T-helper 17 cell (primary cell): ENCODE measurements around the gene MCM3AP. TPM values are rescaled to one million over a fixed set of nuclear protein-coding genes. Genes with fewer than 3 reads are reported as not detected.
"Not testable (repeated sequence)": the region's sequence is repeated elsewhere in the genome, so short reads cannot be mapped to it uniquely, and the experiment has no call there.

Experiments
- ATAC-seq: fragments of 150-1000 bp; cut with Tn5 transposase; 2 replicates; pipeline ENCODE4 v1.10.0; 2021; ENCODE audit warnings: mild to moderate bottlenecking, moderate library complexity
- DNase-seq, 3 donors: peaks; one replicate each; pipeline versions ENCODE4 v3.0.0 to v3.0.0-alpha.2; 2020 to 2021
- H3K9me3 ChIP-seq: one replicate; pipeline ENCODE4 v1.7.0; 2013; ENCODE audit warnings: low read length, mild to moderate bottlenecking; ENCODE audit not compliant: control insufficient read depth, poor library complexity, severe bottlenecking
- H3K27ac Mint-ChIP-seq: one replicate; pipeline ENCODE4 v1.8.0; 2022; ENCODE audit warnings: mild to moderate bottlenecking, moderate library complexity, mixed read lengths
- H3K27me3 Mint-ChIP-seq: one replicate; pipeline ENCODE4 v1.8.0; 2022; ENCODE audit warnings: mixed read lengths
- H3K36me3 Mint-ChIP-seq: one replicate; pipeline ENCODE4 v1.8.0; 2022; ENCODE audit warnings: low read depth, mixed read lengths
- H3K4me1 Mint-ChIP-seq: one replicate; pipeline ENCODE4 v1.8.0; 2022; ENCODE audit warnings: mild to moderate bottlenecking, mixed read lengths
- H3K4me3 Mint-ChIP-seq: one replicate; pipeline ENCODE4 v1.8.0; 2022; ENCODE audit warnings: mild to moderate bottlenecking, moderate library complexity, mixed read lengths
- total RNA-seq, 4 donors: library from RNA in 2 of 4; stranded (reverse) in 2 of 4; gene quantifications; one replicate each; pipeline ENCODE4 v1.2.3 and lab custom pipeline; 2022 to 2026

Gene MCM3AP
- total RNA-seq, 2 donors from 2014 or later: 114 to 120 TPM

DNA sequence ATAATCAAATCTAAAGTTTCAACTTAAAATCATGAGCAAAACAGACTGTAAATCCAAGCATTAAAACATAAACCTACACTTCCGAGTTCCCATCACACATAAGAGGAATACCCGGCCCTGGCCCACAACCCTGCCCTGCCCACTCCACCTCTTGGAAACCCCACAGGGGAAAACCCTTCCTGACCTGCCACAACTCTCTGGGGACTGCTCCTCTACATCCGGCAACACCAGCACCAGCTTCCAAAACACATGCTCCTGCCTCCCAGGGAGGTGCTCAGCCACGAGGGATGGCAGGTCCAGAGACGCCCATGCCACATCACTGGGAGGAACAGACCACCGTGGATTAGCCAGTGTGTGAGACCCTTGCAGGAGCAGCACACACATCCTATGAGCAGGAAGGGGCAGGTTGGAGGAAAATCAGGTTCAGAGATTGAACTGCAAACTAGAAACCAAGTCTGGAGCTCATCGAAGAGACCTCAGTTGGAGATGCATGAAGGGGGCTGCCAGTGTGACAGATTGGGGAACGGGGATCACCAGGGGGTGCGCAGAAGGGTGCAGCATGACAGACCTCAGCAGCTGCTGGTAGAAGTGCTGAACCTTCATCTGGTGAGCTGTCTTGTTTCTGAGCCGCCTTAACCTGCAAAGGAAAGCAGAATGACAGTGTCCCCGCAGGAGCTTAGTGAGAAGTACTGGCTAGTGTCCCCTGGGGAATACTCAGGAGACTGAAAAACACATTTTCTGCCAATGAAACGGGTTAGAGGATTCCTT is 31.0 kb downstream of the MCM3AP start:
- no peaks in the 10 kb centered on the region for H3K27me3 Mint-ChIP-seq
- DNase-seq (no peak), ATAC-seq (no peak)
- H3K27ac Mint-ChIP-seq: peak overlapping the region; percentile 81
- H3K4me3 Mint-ChIP-seq: peak overlapping the region; percentile 73
- peaks cover 18% of the 10 kb centered on the region for H3K36me3 Mint-ChIP-seq
- H3K4me1 Mint-ChIP-seq: peaks cover 33% of the 10 kb centered on the region
- H3K9me3 ChIP-seq: no peaks in the 10 kb centered on the region

DNA sequence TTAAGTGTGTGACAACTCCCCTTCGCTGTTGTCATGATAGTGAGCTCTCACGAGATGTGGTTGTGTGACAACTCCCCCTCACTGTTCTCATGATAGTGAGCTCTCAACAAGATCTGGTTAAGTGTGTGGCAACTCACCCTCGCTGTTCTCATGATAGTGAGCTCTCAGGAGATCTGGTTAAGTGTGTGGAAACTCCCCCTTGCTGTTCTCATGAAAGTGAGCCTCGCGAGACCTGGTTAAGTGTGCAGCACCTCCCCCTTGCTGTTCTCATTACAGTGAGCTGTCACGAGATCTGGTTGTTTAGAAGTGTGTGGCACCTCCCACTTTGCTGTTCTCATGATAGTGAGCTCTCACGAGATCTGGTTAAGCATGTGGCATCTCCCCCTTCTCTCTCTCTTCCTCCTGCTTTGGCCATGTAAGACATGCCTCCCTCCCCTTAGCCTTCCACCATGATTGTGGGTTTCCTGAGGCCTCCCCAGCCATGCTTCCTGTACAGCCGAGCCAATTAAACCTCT is 31.7 kb downstream of the MCM3AP start:
- no peaks in the 10 kb centered on the region for H3K9me3 ChIP-seq
- ATAC-seq: peak; percentile 95
- DNase-seq: peak in 2 of 3 donors; percentile 20 to 22
- Mint-ChIP-seq H3K27ac (peak overlapping the region; percentile 81), H3K4me1 (peaks cover 36% of the 10 kb centered on the region), H3K4me3 (peak overlapping the region; percentile 73), H3K36me3 (peaks cover 17% of the 10 kb centered on the region), H3K27me3 (no peaks in the 10 kb centered on the region)

DNA sequence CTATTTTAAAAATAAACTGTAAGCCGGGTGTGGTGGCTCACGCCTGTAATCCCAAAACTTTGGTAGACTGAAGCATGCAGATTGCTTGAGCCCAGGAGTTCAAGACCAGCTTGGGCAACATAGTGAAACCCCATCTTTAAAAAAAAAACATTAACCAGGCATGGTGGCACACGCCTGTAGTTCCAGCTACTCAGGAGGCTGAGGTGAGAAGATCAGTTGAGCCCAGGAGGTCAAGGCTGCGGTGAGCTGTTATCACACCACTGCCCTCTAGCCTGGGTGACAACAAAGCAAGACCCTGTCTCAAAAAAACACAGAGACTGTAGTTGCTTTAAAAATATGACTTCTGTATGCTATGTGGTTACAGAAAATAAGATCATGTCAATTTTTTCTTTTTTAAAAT is 32.6 kb downstream of the MCM3AP start:
- no peak overlapping the region for H3K4me3 Mint-ChIP-seq

DNA sequence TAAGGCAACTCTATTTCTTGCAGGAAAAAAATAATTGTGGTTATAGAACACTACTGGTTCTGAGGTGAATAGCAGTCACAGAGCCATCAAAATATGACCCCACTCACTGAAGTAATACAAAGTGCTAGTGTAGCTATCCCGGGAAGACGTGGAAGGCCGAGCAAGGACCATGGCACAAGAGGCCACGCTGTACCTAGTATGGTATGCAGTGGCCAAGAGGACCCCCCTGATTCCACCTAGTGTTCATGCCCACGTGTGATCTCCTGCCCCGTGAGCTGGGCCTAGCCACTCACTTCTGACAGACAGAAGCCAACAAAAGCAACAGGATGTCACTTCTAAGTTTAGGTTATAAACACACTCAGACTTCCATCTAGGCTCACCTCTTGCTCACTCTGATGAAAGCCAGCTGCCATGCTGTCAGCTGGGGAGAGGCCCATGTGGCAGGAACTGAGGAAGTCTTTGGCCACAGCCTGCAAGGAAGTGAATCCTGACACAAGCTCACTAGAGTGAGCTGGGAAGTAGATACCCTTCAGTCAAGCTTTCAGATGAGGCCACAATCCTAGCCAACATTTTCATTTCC is 35.2 kb downstream of the MCM3AP start:
- Mint-ChIP-seq H3K4me1 (peaks cover 33% of the 10 kb centered on the region), H3K27ac (peak overlapping the region; percentile 59), H3K4me3 (no peak overlapping the region), H3K27me3 (no peaks in the 10 kb centered on the region), H3K36me3 (peaks cover 11% of the 10 kb centered on the region)
- H3K9me3 ChIP-seq: no peaks in the 10 kb centered on the region
- ATAC-seq: no peak
- no peak for DNase-seq

More for the DNA sequence above, 32.6 kb downstream of the MCM3AP start:
- H3K9me3 ChIP-seq: no peaks in the 10 kb centered on the region
- peak overlapping the region; percentile 73 for H3K27ac Mint-ChIP-seq
- peaks cover 35% of the 10 kb centered on the region for H3K4me1 Mint-ChIP-seq
- DNase-seq: no peak
- no peaks in the 10 kb centered on the region for H3K27me3 Mint-ChIP-seq
- ATAC-seq: no peak
- peaks cover 14% of the 10 kb centered on the region for H3K36me3 Mint-ChIP-seq

DNA sequence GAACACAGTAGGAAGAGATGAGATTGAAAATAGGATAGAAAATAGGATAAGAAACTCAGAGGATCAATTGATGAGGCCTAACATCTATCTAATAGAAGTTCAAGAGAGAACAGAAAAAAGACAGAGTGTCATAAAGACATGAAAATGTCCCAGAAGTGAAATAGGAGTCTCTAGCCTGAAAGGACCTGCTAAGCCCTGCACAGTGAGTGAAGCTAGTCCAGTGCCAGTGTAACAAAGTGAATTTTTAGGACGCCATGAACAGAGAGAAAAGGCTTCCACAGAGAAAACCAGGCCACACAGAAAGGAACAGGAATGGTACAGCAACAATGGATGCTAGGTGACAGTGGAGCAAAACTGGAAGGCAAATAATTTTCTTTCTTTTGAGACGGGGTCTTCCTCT is 36.6 kb downstream of the MCM3AP start:
- Mint-ChIP-seq H3K4me3 (no peak overlapping the region), H3K27ac (no peak overlapping the region), H3K27me3 (no peaks in the 10 kb centered on the region), H3K36me3 (peaks cover 6% of the 10 kb centered on the region), H3K4me1 (peaks cover 22% of the 10 kb centered on the region)
- DNase-seq (no peak), ATAC-seq (no peak)
- no peaks in the 10 kb centered on the region for H3K9me3 ChIP-seq

DNA sequence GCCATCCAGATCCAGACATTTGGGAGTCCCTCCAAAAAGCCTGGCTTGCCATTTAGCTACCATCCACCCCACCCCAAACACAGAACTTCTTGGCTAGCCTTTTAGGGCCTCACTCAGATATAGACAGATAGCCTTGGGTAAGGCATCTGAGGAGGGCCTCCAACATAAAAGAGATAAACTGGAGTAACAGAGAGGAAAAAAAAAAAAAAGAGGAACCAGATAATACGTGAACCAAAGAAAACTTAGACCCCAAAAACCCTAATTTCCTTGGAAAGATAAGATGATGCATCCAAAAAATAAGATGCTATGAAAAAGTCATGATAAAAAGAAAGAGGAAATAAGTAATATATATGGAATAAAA is 37.0 kb downstream of the MCM3AP start:
- H3K27me3 Mint-ChIP-seq: no peaks in the 10 kb centered on the region
- ATAC-seq: no peak
- no peaks in the 10 kb centered on the region for H3K9me3 ChIP-seq
- peaks cover 19% of the 10 kb centered on the region for H3K4me1 Mint-ChIP-seq
- peak overlapping the region; percentile 29 for H3K27ac Mint-ChIP-seq
- H3K4me3 Mint-ChIP-seq: no peak overlapping the region
- DNase-seq: no peak
- peaks cover 6% of the 10 kb centered on the region for H3K36me3 Mint-ChIP-seq

DNA sequence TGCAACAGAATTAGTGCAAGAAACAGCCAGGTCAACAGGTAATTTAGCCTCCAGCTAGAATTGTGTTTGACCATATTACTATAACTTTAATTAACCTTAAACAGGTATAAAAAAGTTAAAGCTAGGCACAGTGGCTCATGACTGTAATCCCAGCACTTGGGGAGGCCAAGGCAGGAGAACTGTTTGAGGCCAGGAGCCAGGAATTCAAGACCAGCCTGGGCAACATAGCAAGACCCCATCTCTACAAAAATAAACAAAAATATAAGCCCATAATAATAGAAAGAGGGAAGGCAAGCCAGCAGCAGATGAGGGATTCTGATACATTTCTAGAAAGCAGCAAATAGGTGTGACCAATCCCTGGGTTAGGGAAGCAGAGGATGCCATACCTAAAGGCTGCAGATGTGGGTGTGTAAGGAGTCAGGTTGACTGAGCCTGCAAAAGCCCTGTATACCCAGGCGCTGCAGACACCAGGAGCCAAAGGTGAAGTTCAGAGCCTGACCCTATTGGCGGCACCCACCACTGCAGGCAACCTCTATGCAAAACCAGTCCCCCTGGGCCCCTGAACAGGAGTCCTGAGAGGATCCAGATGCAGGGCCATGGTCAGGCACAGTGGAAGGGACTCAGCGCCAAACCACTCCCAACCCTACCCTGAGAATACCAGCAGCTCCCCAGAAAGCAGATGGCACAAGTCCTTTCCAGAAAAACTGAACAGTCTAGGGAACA is 37.6 kb downstream of the MCM3AP start:
- H3K27ac Mint-ChIP-seq: peak overlapping the region; percentile 29
- ATAC-seq: no peak
- H3K9me3 ChIP-seq: no peaks in the 10 kb centered on the region
- H3K4me1 Mint-ChIP-seq: peaks cover 22% of the 10 kb centered on the region
- no peaks in the 10 kb centered on the region for H3K27me3 Mint-ChIP-seq
- DNase-seq: no peak
- H3K36me3 Mint-ChIP-seq: peaks cover 7% of the 10 kb centered on the region
- no peak overlapping the region for H3K4me3 Mint-ChIP-seq

DNA sequence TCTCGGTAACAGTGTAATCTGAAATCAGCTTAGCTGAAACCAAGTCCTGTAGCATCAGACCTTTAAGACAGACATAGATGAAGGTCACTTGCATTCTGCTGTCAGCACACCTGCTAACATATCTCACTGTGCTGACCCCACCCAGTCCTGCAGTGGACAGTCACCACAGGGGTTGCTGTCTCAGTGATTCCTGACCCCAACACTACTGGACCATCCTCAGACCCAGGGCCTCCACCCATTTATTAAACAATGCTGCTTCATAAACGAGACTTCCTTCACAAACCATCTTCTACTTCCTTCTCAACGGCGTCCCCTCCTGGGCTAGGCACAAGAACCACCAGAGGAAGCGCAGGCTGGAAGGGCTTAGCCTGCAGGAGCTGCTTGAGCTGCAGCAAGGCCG is 39.1 kb downstream of the MCM3AP start:
- DNase-seq (no peak), ATAC-seq (no peak)
- Mint-ChIP-seq H3K4me3 (no peak overlapping the region), H3K36me3 (peaks cover 7% of the 10 kb centered on the region), H3K27ac (no peak overlapping the region), H3K27me3 (no peaks in the 10 kb centered on the region), H3K4me1 (peaks cover 22% of the 10 kb centered on the region)
- no peaks in the 10 kb centered on the region for H3K9me3 ChIP-seq

DNA sequence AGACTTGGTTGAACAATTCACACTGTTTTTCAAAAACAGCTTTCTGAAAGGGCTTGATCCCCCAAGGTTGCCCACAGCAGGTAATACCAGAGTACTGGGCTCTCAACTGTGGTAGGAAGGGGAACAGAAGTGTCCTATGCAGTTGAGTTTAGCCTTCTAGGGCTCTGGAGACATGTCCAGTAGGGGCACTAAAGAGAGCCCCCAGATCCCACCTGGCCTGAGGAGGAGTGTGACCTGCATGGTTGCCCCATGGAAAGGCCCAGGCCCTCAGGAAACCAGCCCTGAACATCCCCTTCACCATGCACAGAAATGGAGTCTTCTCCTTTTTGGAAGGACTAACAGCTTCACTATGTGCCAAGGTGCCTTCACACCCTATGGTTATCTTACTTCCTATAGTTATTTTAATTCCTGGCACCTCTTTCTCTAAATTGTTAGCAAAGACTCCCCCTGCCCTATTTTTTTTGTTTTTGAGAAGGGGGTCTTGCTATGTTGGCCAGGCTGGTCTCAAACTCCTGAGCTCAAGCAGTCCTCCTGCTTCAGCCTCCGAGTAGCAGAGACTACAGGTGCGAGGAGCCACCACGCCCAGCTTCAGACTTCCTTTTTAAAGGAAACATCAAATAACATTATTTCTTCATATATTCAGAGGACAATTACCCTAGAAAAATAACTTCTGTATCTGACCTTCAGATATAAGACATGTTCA is 40.0 kb downstream of the MCM3AP start:
- Mint-ChIP-seq H3K36me3 (peaks cover 11% of the 10 kb centered on the region), H3K4me3 (no peak overlapping the region), H3K4me1 (peaks cover 19% of the 10 kb centered on the region), H3K27ac (no peak overlapping the region), H3K27me3 (no peaks in the 10 kb centered on the region)
- DNase-seq (no peak), ATAC-seq (no peak)
- no peaks in the 10 kb centered on the region for H3K9me3 ChIP-seq

DNA sequence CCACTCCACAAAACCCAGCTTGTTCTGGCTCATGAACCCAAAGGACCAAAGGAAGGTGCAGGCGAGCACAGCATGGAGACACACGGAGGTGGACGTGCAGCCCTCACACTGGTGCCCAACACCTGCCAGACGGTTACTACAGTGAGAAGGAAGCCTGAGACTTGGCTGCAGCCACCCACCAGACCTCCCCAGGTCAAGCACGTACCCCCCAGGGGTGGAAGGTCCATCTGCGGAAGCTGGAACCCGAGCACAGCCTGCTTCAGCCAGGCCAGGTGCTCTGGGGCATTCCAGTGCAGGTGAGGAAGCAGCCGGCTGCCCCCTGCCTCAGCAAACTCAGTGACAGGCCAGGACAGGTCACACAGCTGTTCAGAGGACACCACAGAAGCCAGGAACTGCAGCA is 40.8 kb downstream of the MCM3AP start:
- ATAC-seq (no peak), DNase-seq (no peak)
- Mint-ChIP-seq H3K27ac (no peak overlapping the region), H3K4me3 (no peak overlapping the region), H3K36me3 (peaks cover 12% of the 10 kb centered on the region), H3K4me1 (peaks cover 18% of the 10 kb centered on the region), H3K27me3 (no peaks in the 10 kb centered on the region)
- no peaks in the 10 kb centered on the region for H3K9me3 ChIP-seq

DNA sequence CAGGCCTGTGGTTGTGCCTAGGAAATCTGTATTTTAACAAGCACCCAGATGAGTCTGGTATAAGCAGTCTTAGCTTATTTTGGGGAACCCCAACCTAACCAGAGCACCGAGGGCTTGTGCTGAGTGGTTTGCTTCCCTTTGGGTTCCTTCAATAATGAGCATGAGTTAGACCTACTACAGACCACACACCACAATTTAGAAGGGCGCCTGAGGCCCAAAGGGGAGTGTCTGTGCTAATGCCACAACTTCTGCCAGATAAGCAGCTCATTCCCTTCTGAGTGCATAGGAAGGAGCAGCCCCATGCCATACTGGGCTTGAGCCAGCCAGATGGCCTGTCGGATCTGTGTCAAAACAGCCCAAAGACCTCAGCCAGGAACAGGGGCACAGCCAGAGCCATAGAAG is 41.5 kb downstream of the MCM3AP start:
- peaks cover 15% of the 10 kb centered on the region for H3K36me3 Mint-ChIP-seq
- H3K4me1 Mint-ChIP-seq: peaks cover 20% of the 10 kb centered on the region
- H3K9me3 ChIP-seq: no peaks in the 10 kb centered on the region
- H3K27me3 Mint-ChIP-seq: no peaks in the 10 kb centered on the region
- H3K27ac Mint-ChIP-seq: no peak overlapping the region
- DNase-seq (no peak), ATAC-seq (no peak)
- H3K4me3 Mint-ChIP-seq: no peak overlapping the region

DNA sequence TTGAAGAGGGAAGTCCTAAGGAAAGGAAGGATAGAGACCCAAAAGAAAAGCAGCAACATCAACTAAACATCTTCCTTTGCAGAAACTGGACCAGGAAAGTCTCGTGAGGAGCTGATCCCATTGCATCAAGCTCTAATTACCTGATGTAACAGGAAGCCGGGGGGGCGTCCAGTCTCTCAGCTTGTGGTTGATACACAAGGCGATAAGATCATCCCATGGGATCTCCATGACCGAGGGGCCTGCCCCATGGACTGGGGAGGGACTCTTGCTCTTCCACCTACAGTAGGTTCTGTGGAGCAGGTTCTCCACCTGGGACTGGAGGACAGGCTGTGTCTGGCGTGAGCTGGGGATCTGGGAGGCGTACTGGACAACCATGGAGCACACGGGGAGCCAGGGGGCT is 42.1 kb downstream of the MCM3AP start:
- peaks cover 16% of the 10 kb centered on the region for H3K4me1 Mint-ChIP-seq
- H3K27me3 Mint-ChIP-seq: no peaks in the 10 kb centered on the region
- no peaks in the 10 kb centered on the region for H3K9me3 ChIP-seq
- H3K27ac Mint-ChIP-seq: no peak overlapping the region
- H3K4me3 Mint-ChIP-seq: no peak overlapping the region
- H3K36me3 Mint-ChIP-seq: peaks cover 19% of the 10 kb centered on the region
- no peak for ATAC-seq
- DNase-seq: no peak

DNA sequence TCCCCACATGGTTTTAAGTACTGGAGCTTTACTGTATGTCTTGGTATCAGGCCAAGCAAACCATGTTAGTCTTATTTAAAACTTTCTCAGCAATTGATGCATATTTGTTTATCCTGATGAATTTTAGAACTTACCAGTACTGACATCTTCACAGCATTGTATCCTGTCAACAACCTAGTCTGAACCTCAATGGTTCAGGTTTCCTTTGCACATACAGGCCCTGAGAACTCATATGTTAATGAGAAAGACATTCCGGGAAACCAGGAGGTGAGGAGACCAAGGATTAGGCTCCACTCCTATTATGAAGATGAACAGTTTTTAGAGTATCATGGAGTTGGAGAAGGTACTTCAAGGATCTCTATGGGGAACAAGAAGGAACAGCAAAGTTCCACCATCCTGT is 43.8 kb downstream of the MCM3AP start:
- not testable (repeated sequence) for H3K4me3 Mint-ChIP-seq, H3K27me3 Mint-ChIP-seq, DNase-seq, H3K9me3 ChIP-seq, ATAC-seq, H3K27ac Mint-ChIP-seq
- Mint-ChIP-seq H3K4me1 (peaks cover 16% of the 10 kb centered on the region), H3K36me3 (peaks cover 17% of the 10 kb centered on the region)
